ENCODE measurements around the gene WDR38.
A peak's percentile ranks its signal among the peaks of the same experiment; 100 is the strongest.
"Not testable (repeated sequence)": the region's sequence is repeated elsewhere in the genome, so short reads cannot be mapped to it uniquely, and the experiment has no call there.

The WDR38 gene

DNA sequence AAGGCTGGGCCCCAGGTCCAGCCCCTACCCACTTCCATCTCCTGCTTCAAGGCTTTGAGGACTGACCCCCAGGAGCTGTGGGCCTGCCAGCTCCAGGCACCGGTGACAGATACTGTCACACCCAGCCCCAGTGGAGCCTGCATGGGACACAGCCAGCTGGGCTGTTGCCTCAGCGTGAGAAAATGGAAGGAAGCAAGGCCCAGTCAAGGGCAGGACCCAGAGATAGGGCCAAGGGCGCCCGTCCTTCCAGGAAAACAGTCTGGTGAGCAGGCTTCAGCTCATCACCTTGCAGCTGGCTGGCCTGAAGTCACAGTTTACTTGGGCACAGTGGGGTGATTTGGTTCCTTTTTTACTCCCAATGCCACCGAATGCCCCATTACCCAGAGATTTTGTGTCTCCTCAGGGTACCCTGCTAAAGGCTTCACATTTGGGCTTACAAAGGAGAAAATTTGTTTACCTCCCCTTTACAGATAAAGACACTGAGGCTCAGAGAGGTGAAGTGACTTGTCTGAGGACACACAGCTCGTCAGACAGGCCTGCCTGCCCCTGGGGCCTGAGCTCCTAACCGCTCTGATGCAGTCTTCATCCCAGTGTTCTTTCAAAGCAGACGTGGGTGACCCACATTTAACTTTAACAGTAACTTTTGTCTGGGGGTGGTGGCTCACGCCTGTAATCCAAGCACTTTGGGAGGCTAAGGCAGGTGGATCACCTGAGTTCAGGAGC lies 21.5 kb upstream of the WDR38 start:
- no peak for DNase-seq (ENCODE audit: low read depth in 2 of 2)

DNA sequence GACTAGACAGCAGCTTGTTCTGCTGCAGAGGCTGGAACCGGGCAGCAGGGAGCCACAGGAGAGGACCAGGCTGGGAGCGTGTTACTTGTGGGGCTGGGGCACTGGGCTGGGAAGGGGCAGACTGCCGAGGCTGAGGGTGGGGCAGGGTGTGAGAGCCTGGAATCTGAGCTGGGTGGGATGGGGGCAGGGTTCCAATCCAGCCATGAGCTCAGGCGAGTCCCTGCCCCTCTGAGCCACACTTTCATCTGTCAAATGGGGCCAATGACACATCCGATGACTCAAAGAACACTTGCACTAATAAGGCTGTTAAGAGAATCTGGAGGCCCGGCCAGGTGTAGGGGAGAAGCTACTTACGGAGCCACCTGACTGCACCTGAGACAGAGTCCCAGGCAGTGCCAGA lies 18.7 kb upstream of the WDR38 start:
- DNase-seq (ENCODE audit: low read depth in 2 of 2), result no peak

DNA sequence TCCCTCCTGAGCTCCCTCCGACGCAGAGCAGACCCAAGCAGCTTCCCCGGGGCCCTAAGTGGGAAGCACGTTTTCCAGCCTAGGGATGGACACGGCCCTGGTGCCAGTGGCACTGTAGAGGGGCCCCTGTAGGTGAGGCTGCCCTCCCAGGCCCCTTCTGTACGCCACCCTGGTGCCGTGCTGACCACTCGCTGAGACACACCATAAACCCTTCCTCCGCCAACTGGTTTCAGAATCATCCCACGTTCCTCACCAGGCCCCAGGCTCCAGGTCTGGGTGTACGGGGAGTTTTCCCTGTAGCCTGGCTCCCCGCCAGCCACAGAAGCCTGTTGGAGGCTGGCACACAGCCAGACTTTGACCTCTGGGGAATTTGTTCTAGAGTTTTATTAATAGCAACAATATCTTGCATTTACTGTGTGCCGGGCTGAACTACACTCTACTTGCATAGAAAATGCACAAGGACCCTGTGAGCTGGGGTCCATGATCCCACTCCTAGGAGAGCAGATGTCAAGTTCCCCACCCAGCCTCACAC lies 18.2 kb upstream of the WDR38 start:
- peak; percentile 49 to 57 for DNase-seq (ENCODE audit: low read depth in 2 of 2)

DNA sequence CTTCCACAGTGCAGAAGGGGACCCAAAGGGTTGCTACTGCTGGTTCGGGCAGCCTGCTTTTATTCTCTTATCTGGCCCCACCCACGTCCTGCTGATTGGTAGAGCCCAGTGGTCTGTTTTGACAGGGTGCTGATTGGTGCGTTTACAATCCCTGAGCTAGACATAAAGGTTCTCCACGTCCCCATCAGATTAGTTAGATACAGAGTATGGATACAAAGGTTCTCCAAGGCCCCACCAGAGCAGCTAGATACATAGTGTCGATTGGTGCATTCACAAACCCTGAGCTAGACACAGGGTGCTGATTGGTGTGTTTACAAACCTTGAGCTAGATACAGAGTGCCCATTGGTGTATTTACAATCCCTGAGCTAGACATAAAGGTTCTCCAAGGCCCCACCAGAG lies 15.1 kb upstream of the WDR38 start:
- DNase-seq (ENCODE audit: low read depth in 2 of 2), result not testable (repeated sequence)

DNA sequence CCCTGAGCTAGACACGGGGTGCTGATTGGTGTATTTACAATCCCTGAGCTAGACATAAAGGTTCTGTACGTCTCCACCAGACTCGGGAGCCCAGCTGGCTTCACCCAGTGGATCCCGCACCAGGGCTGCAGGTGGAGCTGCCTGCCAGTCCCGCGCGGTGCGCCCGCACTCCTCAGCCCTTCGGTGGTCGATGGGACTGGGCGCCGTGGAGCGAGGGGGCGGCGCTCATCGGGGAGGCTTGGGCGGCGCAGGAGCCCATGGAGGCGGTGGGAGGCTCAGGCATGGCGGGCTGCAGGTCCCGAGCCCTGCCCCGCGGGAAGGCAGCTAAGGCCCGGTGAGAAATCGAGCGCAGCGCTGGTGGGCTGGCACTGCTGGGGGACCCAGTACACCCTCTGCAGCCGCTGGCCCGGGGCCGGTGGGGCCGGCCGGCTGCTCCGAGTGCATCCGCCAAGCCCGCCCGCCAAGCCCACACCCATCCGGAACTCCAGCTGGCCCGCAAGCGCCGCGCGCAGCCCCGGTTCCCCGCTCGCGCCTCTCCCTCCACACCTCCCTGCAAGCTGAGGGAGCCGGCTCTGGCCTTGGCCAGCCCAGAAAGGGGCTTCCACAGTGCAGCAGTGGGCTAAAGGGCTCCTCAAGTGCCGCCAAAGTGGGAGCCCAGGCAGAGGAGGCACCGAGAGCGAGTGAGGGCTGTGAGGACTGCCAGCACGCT lies 14.5 kb upstream of the WDR38 start:
- not testable (repeated sequence) for DNase-seq (ENCODE audit: low read depth in 2 of 2)

DNA sequence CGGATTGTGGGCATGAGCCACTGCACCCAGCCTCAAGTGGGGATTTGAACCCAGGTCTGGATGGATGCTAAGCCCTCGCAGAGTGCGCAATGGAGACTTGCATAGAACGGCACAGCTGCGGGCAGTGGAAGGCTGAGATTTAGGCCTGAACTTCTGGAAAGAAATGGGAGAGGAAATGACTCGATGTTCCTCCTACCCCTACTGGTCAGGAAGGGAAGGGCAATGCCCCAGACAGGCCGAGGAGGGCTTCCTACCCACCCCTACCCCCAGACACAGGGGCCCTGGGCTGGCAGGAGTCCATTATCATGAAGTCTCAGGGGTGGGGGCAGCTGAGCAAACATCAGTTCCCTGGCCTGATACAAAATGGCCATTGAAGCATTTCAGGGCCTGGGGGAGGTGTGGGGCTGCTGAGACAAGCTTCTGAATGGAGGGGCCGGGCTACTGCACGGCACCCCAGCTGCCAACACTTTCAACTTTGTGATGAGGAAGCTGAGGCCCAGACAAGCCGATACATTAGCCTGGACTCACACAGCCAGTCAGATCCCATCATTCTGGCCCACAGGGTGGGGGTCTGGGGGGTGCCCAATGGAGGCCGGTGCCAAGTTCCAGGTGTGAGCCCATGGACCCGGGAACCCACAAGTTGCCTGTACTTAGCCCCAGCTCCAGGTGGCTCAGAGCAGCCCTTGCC lies 13.5 kb upstream of the WDR38 start:
- DNase-seq (ENCODE audit: low read depth in 2 of 2), result no peak

DNA sequence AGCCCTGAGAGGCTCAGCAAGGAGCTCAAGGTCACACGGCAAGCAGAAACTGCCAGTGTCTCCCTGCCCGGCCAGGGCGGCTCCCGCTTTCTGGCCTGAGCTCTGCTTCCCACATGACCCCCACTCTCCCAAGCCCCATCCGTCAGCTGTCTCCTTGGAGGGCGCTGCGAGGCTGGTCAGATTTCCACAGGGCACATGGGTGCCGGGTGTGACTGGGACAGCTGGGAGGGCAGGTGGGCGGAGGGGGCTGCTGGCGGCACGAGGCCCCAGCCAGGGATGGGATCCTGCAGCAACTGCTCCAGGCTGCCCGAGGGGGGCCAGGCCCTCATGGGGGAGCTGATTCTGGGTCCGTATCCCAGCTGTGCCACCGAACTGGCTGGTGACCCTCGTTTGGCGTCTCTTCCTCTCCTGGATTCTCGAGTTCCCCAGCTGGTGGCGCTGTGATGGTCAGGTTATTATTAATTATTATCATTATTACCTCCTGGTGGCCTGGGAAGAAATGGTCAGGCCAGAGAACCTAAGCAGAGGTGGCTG lies 12.9 kb upstream of the WDR38 start:
- no peak for DNase-seq (ENCODE audit: low read depth in 2 of 2)

DNA sequence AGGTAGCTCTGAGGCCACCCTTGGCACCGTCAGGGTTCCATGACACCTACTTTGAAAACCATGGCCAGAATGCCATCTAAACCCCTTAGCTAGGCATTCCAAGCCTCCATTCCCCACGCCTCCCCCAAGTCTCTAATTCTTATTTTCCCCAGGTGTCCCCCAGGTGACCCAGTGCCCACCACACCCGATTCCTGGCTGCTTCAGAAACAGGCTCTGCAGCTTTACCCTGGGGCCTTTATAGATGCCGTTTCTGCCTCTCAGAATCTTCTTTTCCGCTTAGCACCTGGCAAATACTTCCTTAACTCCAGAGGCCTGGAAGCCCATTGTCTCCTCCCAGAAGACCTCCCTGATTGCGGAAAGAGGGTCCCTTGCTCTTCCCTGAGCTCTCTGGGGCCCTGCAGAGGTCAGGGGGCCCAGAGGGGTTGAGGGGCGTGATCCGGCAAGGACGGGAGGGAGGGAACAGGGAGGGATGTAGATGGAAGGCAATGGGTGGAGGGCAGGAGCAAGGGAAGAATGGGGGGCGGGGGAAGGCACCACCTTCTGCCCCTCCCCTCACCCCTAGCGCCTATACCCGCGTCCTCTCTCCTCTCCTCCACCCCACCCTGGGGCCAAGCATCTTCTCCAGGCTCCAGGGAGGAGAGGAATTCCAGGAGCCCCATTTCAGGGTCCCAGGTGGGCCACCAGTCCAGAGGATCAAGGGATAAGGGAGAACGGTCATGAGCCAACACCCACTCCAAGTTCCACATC lies 12.0 kb upstream of the WDR38 start:
- DNase-seq (ENCODE audit: low read depth in 2 of 2), result no peak

DNA sequence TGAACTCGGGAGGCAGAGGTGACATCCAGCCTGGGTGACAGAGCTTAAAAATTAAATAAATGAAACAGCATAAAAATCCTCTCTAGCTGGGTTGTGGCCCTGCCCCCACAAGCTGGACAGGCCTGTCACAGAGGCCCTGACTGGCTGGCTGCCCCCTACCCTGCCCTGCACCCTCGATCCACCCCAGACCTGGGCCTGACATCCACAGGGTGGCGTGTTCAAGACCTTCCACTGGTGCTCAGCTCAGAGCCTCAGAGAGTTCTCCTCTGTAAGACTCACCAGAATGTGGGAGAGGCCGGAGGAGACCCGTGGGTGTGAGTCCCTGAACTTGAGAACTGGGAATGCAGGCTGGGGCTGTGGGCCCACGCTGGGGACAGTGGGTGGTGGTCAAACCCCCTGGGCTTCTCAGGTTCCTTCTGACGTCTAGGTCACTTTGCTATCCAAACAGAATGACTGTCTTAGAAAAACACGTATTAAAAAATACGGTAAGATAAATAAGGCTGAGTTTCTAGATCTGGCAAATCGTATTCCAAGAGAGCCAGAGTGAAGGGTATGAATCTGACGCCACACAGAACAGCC lies 9.7 kb upstream of the WDR38 start:
- no peak for DNase-seq (ENCODE audit: low read depth in 2 of 2)

DNA sequence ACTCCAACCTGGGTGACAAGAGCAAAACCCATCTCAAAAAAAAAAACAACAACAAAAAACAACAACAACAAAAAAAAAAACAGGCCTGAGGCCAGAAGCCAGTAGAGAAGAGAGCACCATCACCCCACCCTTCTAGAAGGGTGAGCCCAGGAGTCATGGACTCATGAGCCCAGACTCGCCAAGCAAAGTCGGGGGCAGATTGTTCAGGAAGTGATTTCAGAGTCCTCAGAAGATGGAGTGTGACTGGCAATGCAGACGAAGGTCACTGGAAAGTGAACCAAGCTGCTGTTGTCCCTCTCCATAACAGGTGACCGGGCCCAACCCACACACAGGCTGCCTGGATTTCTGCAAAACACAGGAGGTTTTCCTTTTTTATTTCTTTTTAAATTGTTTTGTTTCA lies 9.0 kb upstream of the WDR38 start:
- DNase-seq (ENCODE audit: low read depth in 2 of 2), result no peak

DNA sequence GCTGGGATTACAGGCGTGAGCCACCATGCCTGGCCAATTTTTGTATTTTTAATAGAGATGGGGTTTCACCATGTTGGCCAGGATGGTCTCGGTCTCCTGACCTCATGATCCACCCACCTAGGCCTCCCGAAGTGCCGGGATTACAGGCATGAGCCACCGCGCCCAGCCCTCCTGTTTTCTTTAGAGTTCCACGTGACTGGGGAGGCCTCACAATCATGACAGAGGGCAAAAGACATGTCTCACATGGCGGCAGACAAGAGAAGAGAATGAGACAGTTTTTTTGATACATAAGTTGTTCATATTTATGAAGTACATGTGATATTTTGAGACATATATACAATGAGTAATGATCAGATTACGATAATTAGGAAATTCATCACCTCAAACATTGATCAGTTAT lies 6.8 kb upstream of the WDR38 start:
- DNase-seq (ENCODE audit: low read depth in 2 of 2), result not testable (repeated sequence)

DNA sequence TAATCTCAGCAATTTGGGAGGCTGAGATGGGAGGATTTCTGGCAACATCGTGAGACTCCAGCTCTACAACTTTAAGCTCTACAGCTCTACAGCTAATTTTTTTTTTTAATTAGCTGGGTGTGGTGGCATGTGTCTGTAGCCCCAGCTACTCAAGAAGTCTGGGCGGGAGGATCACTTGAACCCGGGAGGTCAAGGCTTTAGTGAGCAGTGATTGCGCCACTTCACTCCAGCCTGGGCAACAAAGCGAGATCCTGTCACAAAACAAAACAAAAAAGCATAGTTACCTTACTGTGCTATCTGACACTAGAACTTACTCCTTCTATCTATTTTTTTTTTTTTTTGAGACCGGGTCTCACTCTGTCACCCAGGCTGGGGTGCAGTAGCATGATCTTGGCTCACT lies 6.3 kb upstream of the WDR38 start:
- DNase-seq (ENCODE audit: low read depth in 2 of 2), result no peak

DNA sequence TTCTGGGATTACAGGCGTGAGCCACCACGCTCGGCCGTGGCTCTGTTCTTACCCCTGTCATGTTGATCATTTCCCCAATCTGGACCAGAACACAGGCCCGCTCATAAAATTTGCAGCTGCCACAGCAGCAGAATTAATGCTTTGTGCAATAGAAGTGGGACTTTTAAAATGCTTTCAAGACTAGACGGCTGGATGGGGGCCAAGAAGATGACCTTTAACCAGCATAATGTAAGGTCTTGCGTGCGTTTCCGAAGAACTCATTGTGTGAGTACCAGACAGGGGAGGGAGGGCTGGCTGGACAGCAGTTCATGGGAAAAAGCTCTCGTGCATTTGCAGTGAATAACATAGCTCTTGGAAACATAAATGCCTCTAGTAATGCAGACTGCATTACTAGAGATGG lies 3.5 kb upstream of the WDR38 start:
- no peak for DNase-seq (ENCODE audit: low read depth in 2 of 2)

DNA sequence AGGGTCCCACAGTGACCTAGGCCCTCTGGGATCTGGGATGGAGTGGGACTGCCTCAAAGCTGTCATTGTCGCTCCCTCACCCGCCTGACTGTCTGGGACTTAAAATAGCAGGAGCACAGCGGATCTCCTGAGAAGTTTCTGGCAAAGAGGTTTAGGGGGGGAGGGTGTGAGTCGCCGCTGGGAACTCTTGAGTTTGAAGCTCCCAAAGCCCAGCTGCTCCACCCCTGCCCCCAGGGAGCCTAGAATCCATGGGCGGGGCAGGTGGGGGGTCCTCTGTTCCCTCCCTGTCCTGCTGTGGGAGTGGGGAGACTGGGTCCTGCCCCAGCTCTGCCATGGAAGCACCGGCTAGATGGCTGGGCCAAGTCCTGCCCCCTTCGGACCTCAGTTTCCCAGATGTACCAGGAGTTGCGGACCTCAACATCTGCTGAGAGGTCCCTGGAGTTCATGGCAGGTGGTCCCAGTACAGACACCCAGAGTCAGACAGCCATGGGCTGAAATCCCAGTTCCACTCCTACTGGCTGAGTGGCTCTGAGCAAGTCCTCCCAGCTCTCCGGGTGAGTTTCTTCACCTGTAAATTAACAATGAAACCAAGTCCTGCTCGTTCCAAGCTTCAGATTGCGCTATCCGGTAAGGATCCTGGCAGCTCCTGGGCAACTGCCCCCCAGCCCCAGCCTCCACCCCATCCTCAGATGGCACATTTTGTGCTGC lies 985 bp upstream of the WDR38 start:
- DNase-seq (ENCODE audit: low read depth in 2 of 2), result no peak

DNA sequence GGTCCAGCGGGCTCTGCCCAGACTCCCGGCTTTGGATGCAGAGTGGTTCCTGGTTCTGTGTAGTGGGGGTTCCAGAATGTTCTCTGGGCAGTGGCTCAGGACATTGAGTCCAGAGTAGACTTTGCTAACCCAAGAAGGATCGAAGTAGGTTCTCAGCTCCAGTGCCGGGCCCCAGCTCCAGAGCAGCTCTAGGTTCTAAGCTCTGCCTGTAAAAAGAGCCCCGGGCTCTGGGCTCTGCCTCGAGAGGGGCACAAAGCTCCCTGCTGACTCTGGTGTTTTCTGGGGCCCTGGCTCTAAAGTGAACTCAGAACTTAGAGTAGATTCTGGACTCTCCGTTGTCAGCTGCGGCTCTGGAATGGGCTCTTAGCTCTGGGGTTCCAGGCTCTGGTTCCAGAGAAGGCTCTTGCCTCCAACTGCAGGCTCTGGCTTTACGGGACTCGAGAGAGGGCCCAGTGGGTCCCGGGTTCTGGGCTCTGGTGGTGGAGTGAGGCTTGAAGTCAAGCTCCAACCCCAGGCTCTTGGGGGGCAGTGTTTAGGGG lies 414 bp downstream of the WDR38 start:
- no peak for DNase-seq (ENCODE audit: low read depth in 2 of 2)

DNA sequence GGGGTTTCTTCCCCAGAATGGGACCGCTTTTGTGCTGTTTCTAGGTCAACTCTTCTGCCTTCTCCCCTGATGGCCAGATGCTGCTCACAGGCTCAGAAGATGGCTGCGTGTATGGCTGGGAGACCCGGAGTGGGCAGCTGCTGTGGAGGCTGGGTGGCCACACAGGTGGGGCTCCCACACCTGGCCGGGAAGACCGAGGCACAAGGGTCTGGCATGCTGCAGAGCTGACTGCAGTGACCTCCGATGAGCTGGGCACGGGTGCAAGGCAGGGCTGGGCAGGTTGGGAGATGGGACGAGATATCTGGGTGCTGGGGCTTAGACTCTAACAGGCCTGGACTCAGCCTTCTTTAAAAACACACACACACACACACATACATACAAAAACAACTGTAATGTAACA lies 901 bp downstream of the WDR38 start:
- DNase-seq (ENCODE audit: low read depth in 2 of 2), result no peak

DNA sequence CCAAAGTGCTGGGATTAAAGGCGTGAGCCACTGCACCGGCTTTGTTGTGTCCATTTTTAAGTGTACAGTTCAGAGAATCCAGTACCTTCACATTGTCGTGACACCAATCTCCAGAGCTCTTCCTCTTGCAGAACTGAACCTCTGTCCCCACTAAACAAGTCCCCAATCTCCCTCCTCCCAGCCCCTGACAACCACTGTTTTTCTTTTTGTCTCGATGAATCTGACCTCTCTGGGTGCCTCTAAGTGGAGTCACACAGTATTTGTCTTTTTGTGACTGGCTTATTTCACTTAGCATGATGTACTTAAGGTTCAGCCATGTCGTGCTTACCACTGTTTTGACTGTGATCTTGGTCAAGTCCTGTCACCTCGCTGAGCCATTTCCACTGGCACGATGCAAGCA lies 1.6 kb downstream of the WDR38 start:
- DNase-seq (ENCODE audit: low read depth in 2 of 2), result no peak

DNA sequence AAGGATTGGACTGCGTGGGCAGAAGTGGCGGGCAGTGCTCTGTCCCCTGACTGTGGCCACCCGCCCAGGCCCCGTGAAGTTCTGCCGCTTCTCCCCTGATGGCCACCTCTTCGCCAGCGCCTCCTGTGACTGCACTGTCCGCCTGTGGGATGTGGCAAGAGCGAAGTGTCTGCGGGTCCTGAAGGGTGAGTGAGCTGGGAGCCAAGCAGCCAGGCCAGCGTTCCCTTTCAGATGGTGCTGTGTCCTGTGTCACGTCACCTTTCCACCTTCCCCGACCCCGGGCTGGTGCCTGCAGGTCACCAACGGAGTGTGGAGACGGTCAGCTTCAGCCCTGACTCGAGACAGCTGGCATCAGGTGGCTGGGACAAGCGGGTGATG lies 2.3 kb downstream of the WDR38 start:
- DNase-seq (ENCODE audit: low read depth in 2 of 2), result no peak

DNA sequence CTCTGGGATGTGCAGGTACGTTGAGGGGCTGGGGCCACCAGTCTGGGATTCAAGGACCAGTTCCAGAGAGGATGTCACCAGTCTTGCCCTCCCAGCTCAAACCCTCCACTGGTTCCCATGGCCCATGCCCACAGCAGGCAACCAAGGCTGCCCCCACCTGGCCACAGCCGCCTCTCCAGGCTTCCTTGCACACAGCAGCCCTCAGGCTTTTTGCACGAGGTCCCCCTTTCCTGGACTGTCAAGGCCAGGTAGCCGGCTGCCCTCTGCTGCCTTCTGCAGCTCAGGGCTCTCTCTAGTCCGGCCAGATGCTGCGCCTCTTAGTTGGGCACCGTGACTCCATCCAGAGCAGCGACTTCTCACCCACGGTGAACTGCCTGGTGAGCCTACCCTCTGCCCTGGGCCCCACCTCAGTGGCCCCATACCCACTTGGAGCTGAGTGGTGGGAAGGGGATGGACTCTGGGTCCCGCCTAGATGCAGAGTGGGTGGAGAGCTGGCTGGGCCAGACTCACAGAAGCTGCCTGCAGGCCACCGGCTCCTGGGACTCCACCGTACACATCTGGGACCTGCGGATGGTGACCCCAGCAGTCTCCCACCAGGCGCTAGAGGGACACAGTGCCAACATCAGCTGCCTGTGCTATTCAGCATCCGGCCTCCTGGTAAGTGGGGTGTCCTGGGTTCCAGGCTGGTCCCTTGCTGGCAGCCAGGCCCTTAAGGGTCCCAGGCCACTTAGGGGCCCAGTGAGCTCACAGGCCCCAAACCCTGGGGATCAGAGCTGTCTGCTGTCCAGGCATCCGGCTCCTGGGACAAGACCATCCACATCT lies 2.9 kb downstream of the WDR38 start:
- no peak for DNase-seq (ENCODE audit: low read depth in 2 of 2)
